NOMO-1 treated with dmso at 0.1 percent for 144 hours (cell line): ENCODE results near the gene PTPN20.
"Not testable (repeated sequence)": the region's sequence is repeated elsewhere in the genome, so short reads cannot be mapped to it uniquely, and the experiment has no call there.

Experiments
- DNase-seq: peaks from one replicate; lab custom pipeline; 2025; ENCODE audit not compliant: unreplicated experiment; lab: John Stamatoyannopoulos, UW

Gene PTPN20, protein sequence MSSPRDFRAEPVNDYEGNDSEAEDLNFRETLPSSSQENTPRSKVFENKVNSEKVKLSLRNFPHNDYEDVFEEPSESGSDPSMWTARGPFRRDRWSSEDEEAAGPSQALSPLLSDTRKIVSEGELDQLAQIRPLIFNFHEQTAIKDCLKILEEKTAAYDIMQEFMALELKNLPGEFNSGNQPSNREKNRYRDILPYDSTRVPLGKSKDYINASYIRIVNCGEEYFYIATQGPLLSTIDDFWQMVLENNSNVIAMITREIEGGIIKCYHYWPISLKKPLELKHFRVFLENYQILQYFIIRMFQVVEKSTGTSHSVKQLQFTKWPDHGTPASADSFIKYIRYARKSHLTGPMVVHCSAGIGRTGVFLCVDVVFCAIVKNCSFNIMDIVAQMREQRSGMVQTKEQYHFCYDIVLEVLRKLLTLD

DNA sequence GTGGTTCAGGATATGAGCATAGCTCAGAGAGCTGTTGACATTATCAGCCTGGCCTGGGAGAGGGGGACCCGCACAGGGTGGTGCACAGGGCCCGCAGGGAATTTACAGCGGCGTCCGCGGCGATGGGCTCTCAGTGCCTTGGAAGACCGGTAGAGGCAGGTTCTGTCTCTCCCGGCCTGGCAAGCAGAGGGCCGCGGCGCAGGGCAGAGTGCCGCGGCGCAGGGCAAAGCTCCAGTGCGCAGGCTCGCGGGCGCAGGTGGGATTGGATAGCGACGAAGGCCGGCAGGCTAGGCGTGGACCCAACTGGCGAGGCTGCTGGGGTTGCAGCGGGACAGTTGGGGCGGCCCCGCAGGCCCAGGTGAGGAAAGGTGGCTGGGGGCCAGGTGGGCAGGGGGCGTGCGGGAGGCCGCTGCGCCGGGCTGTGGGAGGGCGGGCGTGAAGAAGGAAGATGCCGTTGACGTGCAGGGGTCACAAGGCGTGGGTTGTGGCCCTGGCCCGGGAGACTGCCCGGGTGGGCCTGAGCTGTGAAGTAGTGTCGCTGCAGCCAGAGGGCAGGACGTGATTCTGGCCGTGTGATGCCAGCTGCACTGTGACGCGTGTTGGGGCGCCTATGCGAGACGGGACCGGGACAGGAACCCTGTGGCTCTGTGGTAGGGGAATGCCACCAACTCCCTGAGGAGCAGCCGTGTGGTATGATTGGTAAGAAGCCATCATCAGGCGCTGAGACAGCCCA is at the start of gene PTPN20:
Gene PTPN20 (plus strand): TSS at position 285 of the 733 bp plus-strand sequence. CDS start 21,072 bp downstream, outside the sequence.
- not testable (repeated sequence) for DNase-seq

DNA sequence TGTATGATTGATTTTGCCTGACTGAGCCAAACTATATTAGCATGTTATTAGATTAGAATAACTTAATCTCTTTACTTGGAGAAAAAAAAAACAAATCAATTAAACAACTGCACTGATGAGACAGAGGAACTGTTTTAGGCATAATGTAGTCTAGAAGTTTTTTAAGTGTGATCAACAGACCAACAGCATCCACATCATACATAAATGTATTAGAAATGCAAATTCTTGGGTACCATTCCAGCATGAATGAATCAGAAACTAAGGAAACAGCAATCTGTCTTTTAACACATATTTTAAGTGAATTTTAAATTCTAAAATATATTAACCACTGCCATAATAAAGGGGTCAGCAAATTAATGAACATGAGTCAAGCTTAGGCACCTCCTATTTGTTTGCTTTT is 41.5 kb upstream of the PTPN20 start:
- not testable (repeated sequence) for DNase-seq

DNA sequence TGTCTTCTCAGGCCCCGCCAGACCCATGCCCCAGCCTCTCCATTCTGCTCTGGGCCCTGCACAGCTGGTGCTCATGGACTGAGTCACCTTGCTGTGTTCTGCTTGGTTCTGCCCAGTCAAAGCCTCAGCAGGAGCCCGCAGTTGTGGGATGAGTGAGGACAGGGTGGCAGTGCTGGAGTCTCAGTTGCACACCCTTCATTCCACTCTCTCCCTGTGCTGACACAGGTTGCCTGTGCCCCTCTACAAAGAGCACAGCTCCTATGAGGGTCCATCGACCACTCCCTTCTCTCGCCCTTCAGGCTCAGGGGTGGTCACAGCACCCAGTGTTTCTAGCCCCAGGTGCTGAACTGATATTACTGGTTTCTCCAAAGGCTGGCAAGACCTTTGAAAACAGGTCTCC is 39.6 kb upstream of the PTPN20 start:
- not testable (repeated sequence) for DNase-seq

DNA sequence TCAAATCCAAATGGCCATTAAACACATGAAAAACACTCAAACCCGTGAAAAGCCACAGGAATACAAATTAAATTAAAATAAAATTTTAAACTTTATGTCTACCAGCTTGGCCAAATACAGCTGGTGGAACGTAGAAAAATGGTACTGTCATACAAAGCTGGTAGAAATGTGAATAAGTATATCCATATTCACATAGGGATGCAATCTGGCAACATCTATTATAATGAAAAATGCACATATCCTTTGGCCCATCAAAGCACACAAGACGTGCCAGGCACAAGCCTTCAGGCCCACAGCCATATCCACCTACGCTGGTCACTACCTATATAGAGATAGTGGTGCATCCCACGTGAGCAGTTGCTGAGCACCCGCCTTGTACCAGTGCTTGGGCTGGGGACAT is 35.9 kb upstream of the PTPN20 start:
- not testable (repeated sequence) for DNase-seq

DNA sequence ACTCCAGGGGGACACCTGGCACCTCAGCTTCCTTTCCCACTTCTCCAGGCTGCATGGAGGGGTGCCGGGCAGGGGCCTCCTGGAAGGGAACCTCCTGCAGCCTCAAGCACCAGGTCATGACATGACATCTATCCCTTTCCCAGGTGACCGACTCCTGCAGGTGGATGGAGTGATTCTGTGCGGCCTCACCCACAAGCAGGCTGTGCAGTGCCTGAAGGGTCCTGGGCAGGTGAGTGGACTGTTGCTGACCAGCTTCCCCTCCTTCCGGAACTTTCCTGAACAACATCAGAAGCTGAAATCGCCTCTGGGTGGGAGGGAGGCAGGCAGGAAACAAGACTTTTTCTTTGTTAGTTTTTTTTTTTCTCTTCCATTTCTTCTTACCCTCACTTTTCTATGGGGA is 34.5 kb upstream of the PTPN20 start:
- DNase-seq: not testable (repeated sequence)

DNA sequence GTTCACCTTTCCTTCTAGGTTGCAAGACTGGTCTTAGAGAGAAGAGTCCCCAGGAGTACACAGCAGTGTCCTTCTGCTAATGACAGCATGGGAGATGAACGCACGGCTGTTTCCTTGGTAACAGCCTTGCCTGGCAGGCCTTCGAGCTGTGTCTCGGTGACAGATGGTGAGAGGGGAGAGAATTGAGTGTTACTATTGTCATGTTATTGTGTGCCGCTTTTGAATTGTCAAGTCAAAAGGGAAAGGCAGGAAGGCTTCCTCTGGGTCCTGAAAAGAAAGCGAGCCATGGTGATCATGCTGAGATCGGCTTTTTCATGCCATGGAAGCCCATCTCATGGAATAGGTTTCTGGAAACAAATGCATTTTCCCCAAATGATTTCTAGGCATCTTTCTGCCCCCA is 32.5 kb upstream of the PTPN20 start:
- DNase-seq: not testable (repeated sequence)

DNA sequence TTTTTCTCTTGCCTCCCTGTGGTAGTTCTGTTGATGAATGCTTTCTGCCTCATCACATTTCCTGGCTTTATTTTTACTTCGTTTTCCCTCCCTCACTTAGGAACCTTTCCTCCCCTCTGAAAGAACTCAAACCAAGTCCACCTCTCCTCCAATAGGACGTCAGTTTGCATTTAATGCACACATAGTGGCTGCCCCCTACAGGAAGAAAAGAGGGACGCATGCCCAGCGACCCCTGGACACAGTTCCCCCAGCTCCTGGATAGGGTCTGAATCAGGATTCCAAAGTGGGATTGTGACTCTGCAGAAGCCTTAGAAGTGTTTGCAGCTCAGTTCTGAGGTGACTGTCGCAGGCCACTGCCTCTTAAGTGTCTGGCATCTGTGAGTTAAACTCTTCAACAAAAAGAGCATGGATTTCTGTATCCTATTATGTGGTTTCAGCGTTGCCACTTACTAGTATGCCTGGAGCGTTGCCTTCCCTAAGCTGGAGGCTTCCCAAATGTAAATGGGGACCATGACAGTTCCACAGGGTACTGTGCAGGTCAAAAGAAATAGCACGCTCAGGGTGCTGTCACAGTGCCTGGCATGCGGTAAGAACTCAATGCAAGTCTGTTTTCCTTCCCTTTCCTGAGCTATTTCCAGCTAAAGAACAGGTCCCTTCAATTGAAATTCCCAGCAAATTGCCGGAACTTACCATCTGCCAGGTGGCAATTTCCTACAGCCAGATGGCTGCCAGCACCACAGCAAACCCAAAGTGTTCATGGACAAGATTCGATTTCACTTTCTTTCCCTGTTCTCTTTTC is 20.2 kb upstream of the PTPN20 start:
- DNase-seq: not testable (repeated sequence)

DNA sequence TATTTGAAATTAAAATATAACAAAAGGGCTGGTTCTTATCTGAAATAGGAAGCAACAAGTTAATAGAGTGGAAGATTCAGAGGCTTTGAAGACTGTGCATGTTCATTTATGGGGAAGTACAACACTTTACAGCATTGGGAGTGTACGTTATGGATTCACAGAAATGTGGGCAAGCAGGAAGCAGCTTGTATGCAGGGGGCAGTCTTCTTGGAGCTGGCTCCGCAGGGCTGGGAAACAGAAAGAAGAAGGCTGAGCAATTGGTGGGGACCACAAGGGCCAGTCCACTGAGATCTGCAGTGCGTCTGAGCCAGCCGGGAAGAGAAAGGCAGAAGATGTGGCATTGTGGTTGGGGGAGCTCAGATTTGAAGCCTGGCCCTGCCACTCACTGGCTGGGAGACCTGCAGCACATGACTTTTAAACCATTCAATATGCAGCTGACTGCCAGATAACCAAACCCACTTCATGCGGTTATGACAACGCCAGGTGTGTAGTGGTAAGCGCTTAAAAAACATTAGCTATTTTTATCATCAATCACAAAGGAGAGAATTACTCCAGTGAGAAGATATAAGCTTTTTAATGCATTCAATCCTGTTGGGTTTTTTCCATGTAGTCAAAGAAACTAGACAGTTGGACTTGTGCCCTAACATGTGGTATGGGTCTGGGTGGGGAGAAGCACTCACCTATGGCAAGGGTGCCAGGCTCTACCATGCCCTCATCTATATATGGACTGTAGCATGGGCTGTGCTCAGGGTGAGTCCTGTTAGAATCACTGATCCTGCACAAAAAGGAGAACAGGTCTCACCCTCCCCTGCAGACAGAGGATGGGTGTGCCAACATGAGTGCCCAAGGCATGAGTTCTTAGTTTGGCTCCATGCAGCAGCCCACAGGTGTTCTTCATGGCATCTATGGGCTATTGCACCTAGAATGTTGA is 14.2 kb upstream of the PTPN20 start:
- DNase-seq: not testable (repeated sequence)

DNA sequence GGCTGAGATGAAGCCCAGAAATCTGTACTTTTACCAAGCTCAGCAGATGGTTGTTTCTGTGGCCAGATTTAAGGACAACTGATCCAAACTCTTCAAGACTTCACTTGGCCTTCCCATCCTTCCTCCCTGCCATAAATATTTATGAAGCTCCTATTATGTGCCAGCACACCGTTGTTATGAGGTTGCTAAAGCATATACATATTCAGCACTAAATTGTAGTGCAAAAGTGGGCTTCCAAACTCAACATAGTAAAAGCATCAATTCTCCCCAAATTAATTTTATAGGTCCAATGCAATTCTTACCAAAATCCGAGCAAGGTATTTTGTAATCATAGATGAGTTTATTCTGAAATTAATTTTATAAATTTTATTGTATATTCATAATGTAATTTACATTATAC is 10.0 kb upstream of the PTPN20 start:
- DNase-seq: not testable (repeated sequence)

DNA sequence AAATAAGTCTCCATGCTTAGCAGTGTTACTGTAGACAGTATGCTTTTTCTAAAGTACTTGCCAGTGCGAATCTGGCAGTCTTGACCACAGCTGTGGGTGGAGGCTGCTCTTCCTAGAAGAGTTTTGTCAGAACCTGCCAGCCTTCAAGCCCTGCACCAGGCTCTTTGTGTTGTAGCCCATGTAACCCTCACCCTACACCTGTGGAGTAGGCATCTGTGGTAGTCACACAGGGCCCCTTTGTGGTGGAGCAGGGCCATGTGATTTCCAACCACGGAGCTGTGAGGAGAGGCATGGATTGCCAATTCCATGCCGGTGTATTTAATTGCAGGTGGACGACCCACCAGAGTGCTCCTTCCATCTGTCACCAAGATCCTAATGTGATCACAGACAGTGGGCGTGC is 7.4 kb upstream of the PTPN20 start:
- not testable (repeated sequence) for DNase-seq

DNA sequence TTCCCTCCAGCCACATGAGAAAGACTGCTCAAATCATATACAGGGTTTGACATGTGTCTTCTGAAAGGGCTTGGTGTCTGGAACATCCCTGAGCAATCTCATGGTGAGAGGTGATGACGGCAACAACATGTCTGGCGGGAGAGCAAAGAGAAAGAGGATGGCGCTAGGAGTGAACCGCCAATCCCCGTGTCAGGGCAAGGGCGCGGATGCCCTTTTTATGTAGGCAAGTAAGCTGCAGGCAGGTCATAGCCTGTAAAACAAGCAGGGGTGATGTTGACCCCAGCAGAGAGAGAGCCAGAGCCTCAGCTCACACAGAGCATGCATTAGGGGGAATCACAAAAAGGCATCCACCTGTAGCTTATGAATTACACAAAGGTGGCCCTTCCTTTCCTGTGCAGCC is 4.9 kb upstream of the PTPN20 start:
- not testable (repeated sequence) for DNase-seq

DNA sequence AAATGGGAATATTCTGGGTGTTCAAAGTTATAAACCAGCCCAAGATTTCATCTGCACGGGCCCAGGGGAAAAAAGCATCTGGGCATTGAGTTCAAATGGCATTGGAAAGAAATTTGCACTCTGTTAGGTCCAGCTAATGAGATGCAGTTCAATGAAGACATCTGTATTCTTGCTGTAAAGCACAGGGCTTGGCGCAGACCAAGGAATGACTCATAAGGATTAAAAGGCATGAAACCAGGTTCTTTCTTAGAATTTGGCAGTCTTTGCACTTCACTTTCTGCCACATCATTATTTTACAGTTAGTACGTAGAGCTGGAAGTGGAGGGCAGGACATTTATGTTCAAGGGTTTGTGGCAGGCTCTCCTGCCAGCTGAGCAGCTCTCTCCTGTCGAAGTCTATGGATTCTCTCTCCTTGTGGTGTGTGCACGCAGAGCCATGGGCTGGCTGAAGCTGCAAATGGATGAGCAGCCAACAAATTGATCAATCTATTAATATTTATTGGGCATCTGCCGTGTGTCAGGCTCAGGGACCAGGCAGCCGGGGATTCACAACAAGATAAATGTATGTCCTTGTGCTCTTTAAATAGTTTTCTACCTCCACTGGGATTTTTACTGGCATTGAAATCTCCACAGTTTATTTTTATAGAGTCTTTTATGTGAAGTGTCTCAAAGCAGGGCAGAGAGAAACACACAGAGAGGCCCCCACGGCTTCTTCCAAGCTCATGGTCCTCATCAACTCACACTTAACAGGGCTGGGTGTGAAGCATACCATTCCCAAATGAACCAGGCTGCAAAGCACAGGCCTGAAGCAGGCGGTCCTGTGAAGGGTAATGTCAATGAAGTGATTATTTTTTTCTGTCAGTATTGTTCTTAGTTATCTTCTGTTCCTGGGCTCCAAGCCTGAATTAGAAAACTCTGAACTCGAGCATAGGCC is 3.8 kb upstream of the PTPN20 start:
- not testable (repeated sequence) for DNase-seq

DNA sequence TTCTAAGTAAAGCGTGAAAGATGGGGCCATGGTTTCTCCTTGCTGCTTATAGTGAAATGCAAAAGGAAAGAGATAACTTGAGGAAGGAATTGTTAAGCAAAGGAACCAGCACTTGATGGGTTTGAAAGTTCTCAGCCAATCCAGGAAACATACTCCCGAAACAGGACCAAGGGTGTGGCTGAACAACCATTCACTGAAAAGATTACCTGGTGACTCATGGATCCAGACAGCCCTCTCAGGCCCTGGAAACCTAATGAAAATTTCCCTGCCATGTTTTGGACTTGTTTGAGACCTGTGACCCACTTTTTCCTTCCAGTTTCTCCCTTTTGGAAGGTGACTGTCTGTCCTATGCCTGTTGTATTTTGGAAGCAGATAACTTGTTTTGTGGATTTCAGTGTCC is 11.3 kb downstream of the PTPN20 start:
- DNase-seq: not testable (repeated sequence)

DNA sequence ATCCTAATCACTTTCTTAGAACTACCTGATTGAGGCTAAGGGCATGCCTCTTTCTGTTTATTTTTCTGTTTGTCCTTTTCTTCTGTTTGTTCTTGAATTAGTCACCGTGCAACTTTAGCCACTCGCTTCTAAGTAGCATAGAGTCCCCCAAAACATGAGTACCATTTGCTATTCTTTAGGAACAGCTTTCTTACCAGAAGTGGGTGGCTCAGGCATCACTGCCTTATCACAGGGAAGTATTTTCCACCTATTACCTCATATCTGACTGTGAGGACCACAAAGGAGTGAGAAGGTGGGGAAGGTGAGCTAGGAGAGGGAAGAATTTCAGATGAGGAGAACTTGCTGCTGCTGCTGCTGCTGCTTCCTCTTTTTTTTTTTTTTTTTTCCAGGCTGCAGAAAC is 13.9 kb downstream of the PTPN20 start:
- DNase-seq: not testable (repeated sequence)

DNA sequence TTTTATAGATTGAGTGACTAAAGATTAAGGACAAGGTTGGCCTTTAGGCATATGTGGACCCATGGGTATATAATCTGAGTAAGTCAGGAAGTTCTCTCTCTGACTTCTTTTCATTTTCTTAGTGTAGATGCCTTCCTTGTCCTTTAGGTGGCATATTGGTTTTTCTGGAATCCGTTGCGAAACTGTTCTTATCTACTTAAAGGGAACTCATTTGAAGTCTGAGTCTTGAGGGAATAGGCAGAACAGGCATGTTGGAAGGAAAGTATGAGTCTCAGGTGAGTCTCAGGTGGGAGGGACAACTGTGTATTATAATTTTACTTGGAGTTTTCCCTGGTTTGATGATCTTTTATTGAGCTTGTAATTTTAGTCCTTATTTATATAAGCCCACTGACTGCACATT is 14.6 kb downstream of the PTPN20 start:
- DNase-seq: not testable (repeated sequence)

DNA sequence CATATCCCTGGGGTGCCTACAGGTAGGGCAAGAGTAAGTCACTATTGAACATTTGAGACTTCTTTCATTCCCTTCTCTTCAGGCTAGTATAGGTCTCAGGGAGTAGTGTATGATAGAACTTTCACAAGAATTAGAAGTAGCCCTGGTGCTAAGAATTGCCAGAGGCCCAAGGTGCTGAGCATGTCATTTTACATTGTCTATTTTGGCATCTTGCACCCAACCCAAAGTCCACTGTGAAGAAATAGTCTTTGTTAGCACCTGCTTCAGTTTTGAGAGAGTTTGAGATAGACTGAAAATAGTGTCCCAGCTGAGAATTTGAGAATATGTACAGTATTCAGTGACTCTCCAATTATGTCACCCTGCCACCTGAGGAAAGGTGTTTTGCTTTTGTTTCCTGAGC is 17.6 kb downstream of the PTPN20 start:
- not testable (repeated sequence) for DNase-seq

DNA sequence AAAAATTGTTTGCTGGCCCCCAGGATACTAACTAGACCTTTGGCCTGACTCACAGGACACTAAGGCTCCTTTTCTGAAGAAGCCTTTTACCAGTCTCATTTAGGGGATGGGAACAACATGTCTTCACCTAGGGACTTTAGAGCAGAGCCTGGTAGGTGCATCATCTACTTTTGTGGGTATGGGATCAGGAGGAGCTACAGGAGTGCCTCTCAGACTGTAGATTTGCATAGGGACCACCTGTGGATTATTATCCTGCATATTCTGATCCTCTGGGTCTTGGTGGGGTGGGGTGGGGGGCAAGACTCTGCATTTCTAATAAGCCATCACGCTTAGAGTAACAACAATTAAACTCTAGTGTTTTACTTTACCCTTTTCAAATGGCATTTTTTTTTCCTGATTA is 21.2 kb downstream of the PTPN20 start:
- DNase-seq: not testable (repeated sequence)

DNA sequence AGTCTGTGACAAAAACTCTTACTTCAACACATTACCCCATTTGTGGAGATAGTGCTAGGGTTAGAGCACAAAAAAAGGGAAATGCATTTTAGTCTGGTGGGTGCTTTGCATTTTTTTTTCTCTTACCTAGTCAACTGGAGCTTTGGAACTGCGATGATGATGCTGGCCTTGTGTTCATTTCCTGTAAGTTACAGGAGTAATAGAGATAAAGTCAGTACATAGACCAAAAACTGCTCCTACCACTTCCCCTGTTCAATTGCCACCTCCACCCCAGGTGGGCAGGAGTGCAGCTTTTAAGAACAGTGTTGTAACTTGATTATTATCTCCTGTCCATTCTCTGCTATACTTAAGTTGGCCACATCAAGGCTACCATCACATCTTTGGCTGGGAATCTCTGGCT is 29.9 kb downstream of the PTPN20 start:
- not testable (repeated sequence) for DNase-seq
